Stimulated activated naive CD4-positive, alpha-beta T cell (primary cell): ENCODE measurements around the gene UBTD2.
"Not testable (repeated sequence)": the region's sequence is repeated elsewhere in the genome, so short reads cannot be mapped to it uniquely, and the experiment has no call there.

ENCODE experiments used
- DNase-seq, 6 experiments: peaks; one replicate each; lab custom pipeline; 2025; lab: John Stamatoyannopoulos, UW

UBTD2 gene

GRCh38 chr5:172251419-172251818 lies 32.1 kb downstream of the UBTD2 start:
- DNase-seq = no peak

GRCh38 chr5:172248637-172249036 lies 34.9 kb downstream of the UBTD2 start:
- DNase-seq = no peak

DNA sequence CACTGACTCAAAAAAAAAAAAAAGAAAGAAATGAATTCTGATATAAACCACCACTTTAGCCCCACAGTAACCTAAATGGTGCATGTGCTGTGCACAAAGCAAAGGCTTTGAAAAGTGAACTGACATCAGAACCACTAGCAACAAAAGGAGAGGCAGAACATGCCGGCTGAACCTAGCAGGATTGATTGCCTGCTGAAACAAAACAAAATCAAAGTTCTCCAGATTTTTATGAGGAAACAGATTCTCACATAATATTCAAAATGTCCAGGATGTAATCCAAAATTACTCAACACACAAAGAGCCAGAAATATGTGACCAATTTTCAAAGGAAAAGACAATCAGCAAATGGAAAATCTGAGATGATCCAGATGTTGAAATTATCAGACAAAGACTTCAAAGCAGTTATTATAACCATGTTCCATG lies 37.9 kb downstream of the UBTD2 start:
- DNase-seq = no peak

GRCh38 chr5:172245046-172245445 lies 38.5 kb downstream of the UBTD2 start:
- DNase-seq = no peak

GRCh38 chr5:172243302-172243701 lies 40.3 kb downstream of the UBTD2 start:
- DNase-seq = no peak

GRCh38 chr5:172238334-172238733 lies 45.2 kb downstream of the UBTD2 start:
- no peak for DNase-seq

DNA sequence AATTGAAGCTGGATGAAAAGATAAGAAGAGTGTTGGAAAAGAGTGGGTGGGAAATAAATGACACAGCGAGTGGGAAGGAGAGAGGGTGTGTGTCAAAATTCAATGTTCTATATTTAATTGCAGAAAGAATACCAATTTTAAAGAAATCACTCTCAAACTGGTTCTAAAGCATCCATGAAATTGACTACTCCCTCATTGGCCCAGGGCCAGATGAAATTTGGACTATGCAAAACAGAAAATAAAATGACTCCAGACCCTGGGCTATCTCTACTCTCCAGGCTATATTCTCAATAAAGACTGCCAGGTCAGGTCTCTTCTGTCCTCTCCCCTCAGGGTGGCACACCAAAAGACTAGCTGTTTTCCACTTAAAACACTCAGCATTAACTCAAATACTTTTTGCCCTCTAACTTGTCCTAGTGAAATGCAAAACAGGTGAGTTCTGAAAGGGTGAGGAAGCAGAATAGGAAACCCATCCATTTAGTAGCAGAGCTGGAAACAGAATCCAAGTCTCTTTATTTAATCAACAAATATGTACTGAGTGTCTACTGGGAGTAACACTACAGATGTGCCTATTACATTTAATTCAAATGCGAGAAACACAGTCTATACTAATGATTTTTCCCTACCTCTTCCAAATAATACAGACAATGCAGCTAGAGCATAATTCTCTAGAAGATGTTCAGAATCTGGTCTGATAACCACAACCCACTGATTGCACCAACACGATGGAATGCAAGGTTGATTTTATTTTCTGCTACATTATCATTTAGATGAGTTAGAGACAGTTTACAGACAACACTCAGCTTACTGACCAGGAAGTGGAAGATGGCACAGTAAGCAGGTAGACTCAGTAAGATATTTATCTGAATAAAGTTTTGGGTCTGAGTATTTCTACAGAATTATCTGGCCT lies 47.5 kb downstream of the UBTD2 start:
- no peak for DNase-seq

- no peak for DNase-seq
Measured at GRCh38 chr5:172235132-172235780, 48.3 kb downstream of the UBTD2 start.

DNA sequence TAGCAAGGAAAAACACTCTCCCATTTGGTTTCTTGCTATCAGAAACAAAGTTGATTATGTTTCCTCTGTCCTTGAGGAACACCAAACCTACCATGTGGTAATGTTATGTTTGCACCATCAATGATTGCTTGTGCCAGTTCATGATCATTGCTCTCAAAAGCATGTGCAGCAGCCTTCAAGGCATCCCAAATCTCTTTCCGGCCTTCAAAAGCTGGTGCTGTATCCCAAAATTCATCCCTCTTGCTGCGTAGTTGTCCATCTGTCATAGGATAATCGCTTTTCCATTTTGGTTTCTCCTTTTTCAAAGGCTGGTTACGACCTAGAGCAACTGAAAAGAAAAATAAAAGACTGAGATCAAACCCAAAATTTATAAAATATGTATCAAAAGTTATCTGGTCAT lies 49.5 kb downstream of the UBTD2 start:
- DNase-seq = no peak

- DNase-seq = no peak
Measured at GRCh38 chr5:172229904-172230303, 53.7 kb downstream of the UBTD2 start.

GRCh38 chr5:172224996-172225395 lies 58.6 kb downstream of the UBTD2 start:
- DNase-seq = no peak

DNA sequence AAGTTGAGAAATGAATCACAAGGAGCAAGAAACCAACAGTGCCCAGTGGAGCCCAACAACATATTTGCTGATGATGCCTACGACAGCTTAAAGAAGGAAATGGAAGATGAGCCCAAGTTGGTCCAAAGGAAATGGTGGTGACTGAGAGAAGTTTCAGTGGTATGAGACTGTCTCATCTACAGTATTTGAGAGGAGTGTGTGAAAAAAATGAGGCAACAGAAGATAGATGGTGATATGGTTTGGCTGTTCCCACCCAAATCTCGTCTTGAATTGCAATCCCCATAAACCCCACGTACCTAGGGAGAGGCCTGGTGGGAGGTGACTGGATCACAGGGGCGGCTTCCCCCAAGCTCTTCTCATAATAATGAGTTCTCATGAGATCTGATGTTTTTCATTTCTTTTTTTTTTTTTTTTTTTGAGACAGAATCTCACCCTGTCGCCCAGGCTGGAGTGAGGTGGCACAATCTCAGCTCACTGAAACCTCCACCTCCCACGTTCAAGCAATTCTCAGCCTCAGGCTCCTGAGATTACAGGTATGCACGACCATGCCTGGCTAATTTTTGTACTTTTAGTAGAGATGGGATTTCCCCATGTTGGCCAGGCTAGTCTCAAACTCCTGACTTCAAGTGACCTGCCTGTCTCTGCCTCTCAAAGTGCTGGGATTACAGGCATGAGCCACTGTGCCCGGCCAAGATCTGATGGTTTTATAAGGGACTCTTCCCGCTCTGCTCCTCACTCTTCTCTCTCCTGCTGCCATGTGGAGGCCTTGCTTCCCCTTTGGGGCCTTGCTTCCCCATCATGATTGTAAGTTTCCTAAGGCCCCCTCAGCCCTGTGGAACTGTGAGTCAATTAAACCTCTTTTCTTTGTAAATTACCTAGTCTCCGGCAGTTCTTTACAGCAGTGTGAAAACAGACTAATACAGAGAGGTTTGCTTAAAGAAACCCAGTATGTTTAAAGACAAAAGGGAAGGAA lies 59.4 kb downstream of the UBTD2 start:
- DNase-seq = no peak

- no peak for DNase-seq
Measured at GRCh38 chr5:172219296-172219695, 64.3 kb downstream of the UBTD2 start.

GRCh38 chr5:172216345-172216744 lies 67.2 kb downstream of the UBTD2 start:
- no peak for DNase-seq

DNA sequence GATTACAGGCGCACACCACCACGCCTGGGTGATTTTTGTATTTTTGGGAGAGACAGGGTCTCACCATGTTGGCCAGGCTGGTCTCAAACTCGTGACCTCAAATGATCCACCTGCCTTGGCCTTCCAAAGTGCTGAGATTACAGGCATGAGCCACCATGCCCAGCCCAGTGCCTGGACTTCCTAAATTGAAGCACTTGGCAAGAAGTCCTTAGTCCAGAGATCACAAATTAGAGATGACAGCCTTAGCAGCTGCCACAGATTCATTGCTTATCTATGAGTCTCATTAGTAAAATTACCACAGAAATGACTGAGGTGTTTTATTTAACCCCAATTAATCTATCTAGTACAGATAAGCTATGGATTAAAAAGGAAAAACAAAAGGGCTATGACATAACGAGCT lies 70.4 kb downstream of the UBTD2 start:
- DNase-seq = no peak

DNA sequence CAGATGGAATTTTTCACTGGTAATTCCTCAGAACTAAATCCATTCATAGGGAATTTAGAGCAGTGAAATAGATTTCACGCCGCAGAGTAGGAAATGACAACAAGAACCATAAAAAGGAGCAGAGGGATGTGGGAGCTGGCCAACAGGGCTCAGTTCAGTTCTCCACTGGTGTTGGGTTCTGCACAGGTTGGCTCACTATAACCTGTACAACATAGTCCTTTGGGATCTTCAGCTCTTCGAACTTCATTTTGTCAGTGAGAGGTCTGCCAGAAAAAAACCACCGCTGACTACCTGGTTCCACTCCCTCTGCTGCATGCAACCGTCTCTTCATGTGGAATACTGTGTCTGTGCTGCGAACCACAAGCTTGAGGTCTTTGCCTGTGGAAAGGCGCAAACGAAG lies 71.9 kb downstream of the UBTD2 start:
- DNase-seq = no peak

DNA sequence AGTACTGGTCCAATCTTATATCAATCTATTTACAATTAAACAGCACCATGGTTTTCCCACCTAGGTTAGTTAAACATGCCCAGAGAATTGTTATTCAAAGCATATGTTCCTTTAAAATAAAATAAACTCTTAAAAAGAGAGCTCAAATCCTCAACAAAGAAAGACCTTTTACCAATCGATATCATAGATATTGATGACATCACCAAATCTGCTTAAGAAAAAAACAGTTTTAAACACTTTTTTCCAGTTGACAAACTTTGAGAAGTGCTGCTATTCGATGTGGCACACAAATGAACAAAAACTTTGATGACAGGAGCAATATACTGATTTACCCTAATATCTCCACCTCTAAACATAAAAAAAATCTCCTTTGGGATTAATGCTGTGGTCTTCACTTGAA lies 73.8 kb downstream of the UBTD2 start:
- DNase-seq = no peak

- DNase-seq = no peak
Measured at GRCh38 chr5:172207511-172207910, 76.1 kb downstream of the UBTD2 start.

DNA sequence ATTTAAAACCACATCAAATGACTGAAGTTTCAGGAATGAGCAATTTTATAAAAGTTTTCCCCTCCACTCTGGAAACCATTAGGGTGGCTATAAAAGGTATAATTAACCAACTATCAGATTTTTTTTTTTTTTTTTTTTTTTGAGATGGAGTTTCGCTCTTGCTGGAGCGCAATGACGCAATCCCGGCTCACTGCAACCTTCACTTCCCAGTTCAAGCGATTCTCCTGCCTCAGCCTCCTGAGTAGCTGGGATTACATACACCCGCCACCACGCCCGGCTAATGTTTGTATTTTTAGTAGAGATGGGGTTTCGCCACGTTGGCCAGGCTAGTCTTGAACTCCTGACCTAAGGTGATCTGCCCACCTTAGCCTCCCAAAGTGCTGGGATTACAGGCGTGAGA lies 77.6 kb downstream of the UBTD2 start:
- DNase-seq = not testable (repeated sequence)

DNA sequence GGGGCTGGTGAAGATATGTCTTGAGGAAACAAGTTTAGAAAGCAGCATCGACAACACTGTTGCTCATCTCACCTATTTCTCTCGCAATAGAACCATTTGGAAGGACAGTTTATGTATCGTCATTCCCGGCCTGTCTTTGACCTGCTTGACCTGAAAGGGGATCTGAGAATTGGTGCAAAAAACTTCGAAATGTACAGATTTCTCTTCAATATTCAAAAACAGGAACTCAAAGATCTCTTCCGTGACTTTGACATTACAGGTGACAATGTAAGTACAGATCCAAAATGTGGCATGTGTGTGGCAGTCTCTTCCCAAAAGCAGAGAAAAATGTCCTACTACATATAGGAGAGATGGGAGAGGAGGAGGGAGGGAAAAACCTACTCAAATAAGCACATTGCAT lies 83.1 kb downstream of the UBTD2 start:
- DNase-seq = no peak

- DNase-seq = no peak
Measured at GRCh38 chr5:172199446-172199845, 84.1 kb downstream of the UBTD2 start.

GRCh38 chr5:172197775-172198174 lies 85.8 kb downstream of the UBTD2 start:
- not testable (repeated sequence) for DNase-seq
